Measurements from ENCODE around the gene FBXO30.

GRCh38 chr6:145838305-145838704, 23.7 kb upstream of the FBXO30 start:
- no peak for TF ChIP-seq CTCF (conservative IDR thresholded peaks at IDR 0.05; ENCODE audit: low read length)
- no peak for TF ChIP-seq EZH2phosphoT487 (IDR thresholded peaks at IDR 0.05; ENCODE audit: borderline replicate concordance, low read depth, low read length)

Data from OCI-LY7 (cell line).